HCT116 (cell line): ENCODE results near the gene DPF1. TPM values are rescaled to one million over a fixed set of nuclear protein-coding genes. Genes with fewer than 3 reads are reported as not detected.

ENCODE experiments used
- ATAC-seq: fragments of 200-7000 bp; cut with Tn5 transposase; 2 replicates; pipeline ENCODE4 v1.9.1; 2020; ENCODE audit warnings: mild to moderate bottlenecking, moderate library complexity
- BruUV-seq: library from RNA; stranded (reverse); fragments of 400-500 nt; replicated peaks from 2 replicates; lab custom pipeline; 2021; lab: Mats Ljungman, UMichigan
- CTCF ChIA-PET: fragments of 300-600 bp; sonication (Branson Sonifier 250); formaldehyde crosslinking; loops from one replicate; lab custom pipeline; 2021; ENCODE audit warnings: antibody characterized with exemption; lab: Charles Lee
- POLR2A ChIA-PET: fragments of 300-600, 350-600 bp; sonication (Branson Sonifier 250); formaldehyde crosslinking; loops from one replicate; lab custom pipeline; 2021; ENCODE audit warnings: antibody characterized with exemption; lab: Charles Lee
- RAD21 ChIA-PET, 2 experiments: fragments of 300-600 bp; sonication (Branson Sonifier 250); formaldehyde crosslinking; loops; one replicate each; lab custom pipeline; 2023; ENCODE audit warnings: low total read pairs in 2 of 2; ENCODE audit not compliant: uncharacterized antibody in 2 of 2, unreplicated experiment in 2 of 2, low non-redundant PET in 1 of 2; lab: Charles Lee
- DNase-seq: peaks from one replicate; pipeline ENCODE4 v3.0.0-alpha.2; 2010; ENCODE audit warnings: low read depth, low spot score
- H2AFZ ChIP-seq: fragments of 200-600 bp; shearing (Covaris generic), sonication (generic); 2 replicates; pipeline ENCODE4 v1.6.1; 2017; ENCODE audit warnings: low read depth, mixed run types, mixed read lengths, antibody characterized with exemption, low read length; ENCODE audit not compliant: poor library complexity, severe bottlenecking
- H3K27ac ChIP-seq: 2 replicates; pipeline ENCODE4 v1.5.1; 2012; ENCODE audit warnings: low read depth, low read length
- H3K27me3 ChIP-seq: fragments of 200-600 bp; sonication (generic); 2 replicates; pipeline ENCODE4 v1.6.1; 2016; ENCODE audit warnings: mixed run types, low read length, mixed read lengths; ENCODE audit not compliant: insufficient read depth
- H3K36me3 ChIP-seq, 2 experiments: fragments of 200-500 bp in 1 of 2; fragments of 200-600 bp in 1 of 2; sonication (Bioruptor generic) in 1 of 2; sonication (generic) in 1 of 2; 2 replicates each; pipeline versions ENCODE4 v1.5.1 to v1.6.1; 2014 to 2016; ENCODE audit warnings: low read length in 2 of 2, inconsistent platforms in 1 of 2, mixed read lengths in 1 of 2, mixed run types in 1 of 2; ENCODE audit not compliant: insufficient read depth in 2 of 2, control insufficient read depth in 1 of 2
- H3K4me1 ChIP-seq, 2 experiments: fragments of 200-600 bp in 1 of 2; sonication (generic) in 1 of 2; 2 replicates each; pipeline versions ENCODE4 v1.5.1 to v1.6.1; 2012 to 2017; ENCODE audit warnings: low read length in 2 of 2, inconsistent platforms in 1 of 2, mild to moderate bottlenecking in 1 of 2, mixed read lengths in 1 of 2, mixed run types in 1 of 2, moderate library complexity in 1 of 2; ENCODE audit not compliant: insufficient read depth in 2 of 2, control insufficient read depth in 1 of 2
- H3K4me2 ChIP-seq: fragments of 200-600 bp; sonication (generic); 2 replicates; pipeline ENCODE4 v1.6.1; 2017; ENCODE audit warnings: mixed run types, low read length, mixed read lengths
- H3K4me3 ChIP-seq, 2 experiments: fragments of 200-600 bp in 1 of 2; sonication (generic) in 1 of 2; replicated peaks in 1 of 2; 2 replicates each; pipeline ENCODE4 v1.5.1; 2011 to 2016; ENCODE audit warnings: low read length in 2 of 2, control low read depth in 1 of 2, low read depth in 1 of 2, mild to moderate bottlenecking in 1 of 2, mixed read lengths in 1 of 2, mixed run types in 1 of 2
- H3K79me2 ChIP-seq: fragments of 200-600 bp; sonication (generic); 2 replicates; pipeline ENCODE4 v1.6.1; 2017; ENCODE audit warnings: mild to moderate bottlenecking, mixed run types, low read length, moderate library complexity, mixed read lengths; ENCODE audit not compliant: insufficient read depth
- H3K9ac ChIP-seq: fragments of 200-600 bp; sonication (generic); 2 replicates; pipeline ENCODE4 v1.6.1; 2016; ENCODE audit warnings: low read length, mixed read lengths
- H3K9me2 ChIP-seq: fragments of 200-600 bp; sonication (generic), shearing (Covaris generic); 2 replicates; pipeline ENCODE4 v1.6.1; 2017; ENCODE audit warnings: mixed run types, mild to moderate bottlenecking, moderate library complexity; ENCODE audit not compliant: insufficient read depth
- H3K9me3 ChIP-seq, 2 experiments: fragments of 200-500 bp in 1 of 2; fragments of 200-600 bp in 1 of 2; sonication (Bioruptor generic) in 1 of 2; sonication (generic) in 1 of 2; 2 replicates each; pipeline ENCODE4 v1.6.1; 2014 to 2017; ENCODE audit warnings: low read length in 2 of 2, mixed read lengths in 2 of 2, inconsistent platforms in 1 of 2, low read depth in 1 of 2, mild to moderate bottlenecking in 1 of 2, mixed run types in 1 of 2, moderate library complexity in 1 of 2; ENCODE audit not compliant: control insufficient read depth in 1 of 2, insufficient read depth in 1 of 2
- H4K20me1 ChIP-seq: fragments of 200-600 bp; sonication (generic), shearing (Covaris generic); 2 replicates; pipeline ENCODE4 v1.6.1; 2017; ENCODE audit warnings: mixed run types, mild to moderate bottlenecking, moderate library complexity; ENCODE audit not compliant: insufficient read depth
- ATF3 ChIP-seq: IDR thresholded peaks from 2 replicates; pipeline ENCODE4 v1.6.1; 2012
- CEBPB ChIP-seq: IDR thresholded peaks from 2 replicates; pipeline ENCODE4 v1.6.1; 2012; ENCODE audit warnings: low read depth
- CTCF ChIP-seq, 3 experiments: fragments of 200-600 bp in 1 of 3; sonication (generic) in 1 of 3; IDR thresholded peaks in 2 of 3; conservative IDR thresholded peaks in 1 of 3; 2 replicates each; pipeline ENCODE4 v1.5.1; 2012 to 2017; ENCODE audit warnings: low read depth in 2 of 3, low read length in 2 of 3, antibody characterized with exemption in 1 of 3, borderline replicate concordance in 1 of 3, control low read depth in 1 of 3, mild to moderate bottlenecking in 1 of 3, mixed read lengths in 1 of 3, mixed run types in 1 of 3, moderate library complexity in 1 of 3; ENCODE audit not compliant: insufficient read depth in 1 of 3
- EGR1 ChIP-seq: IDR thresholded peaks from 2 replicates; pipeline ENCODE4 v1.6.1; 2012; ENCODE audit warnings: low read depth
- ELF1 ChIP-seq: IDR thresholded peaks from 2 replicates; pipeline ENCODE4 v1.6.1; 2012; ENCODE audit warnings: low read depth, borderline replicate concordance
- EZH2 ChIP-seq: fragments of 200-600 bp; sonication (generic); IDR thresholded peaks from 2 replicates; pipeline ENCODE4 v1.6.1; 2017; ENCODE audit warnings: antibody characterized with exemption, mixed run types
- EZH2phosphoT487 ChIP-seq: fragments of 200-600 bp; IDR thresholded peaks from 2 replicates; pipeline ENCODE4 v1.6.1; 2018; ENCODE audit warnings: antibody characterized with exemption, borderline replicate concordance
- FOSL1 ChIP-seq: IDR thresholded peaks from 2 replicates; pipeline ENCODE4 v1.6.1; 2012; ENCODE audit warnings: low read depth
- JUND ChIP-seq: IDR thresholded peaks from 2 replicates; pipeline ENCODE4 v1.6.1; 2012
- MAX ChIP-seq: IDR thresholded peaks from 2 replicates; pipeline ENCODE4 v1.6.1; 2012
- POLR2AphosphoS5 ChIP-seq: IDR thresholded peaks from 2 replicates; pipeline ENCODE4 v1.6.1; 2011; ENCODE audit warnings: mild to moderate bottlenecking, low read depth, low read length, moderate library complexity
- RAD21 ChIP-seq: IDR thresholded peaks from 2 replicates; pipeline ENCODE4 v1.6.1; 2012; ENCODE audit warnings: low read depth, mild to moderate bottlenecking
- REST ChIP-seq: IDR thresholded peaks from 2 replicates; pipeline ENCODE4 v1.6.1; 2012; ENCODE audit warnings: low read depth
- SIN3A ChIP-seq: IDR thresholded peaks from 2 replicates; pipeline ENCODE4 v1.6.1; 2012; ENCODE audit warnings: low read depth
- TCF7L2 ChIP-seq: IDR thresholded peaks from 2 replicates; pipeline ENCODE4 v1.7.0; 2011; ENCODE audit warnings: borderline replicate concordance, inconsistent platforms; ENCODE audit not compliant: insufficient read depth, insufficient read length; ENCODE audit errors: extremely low read depth
- ZFX ChIP-seq: fragments of 450-650 bp; IDR thresholded peaks from 2 replicates; pipeline ENCODE4 v1.6.1; 2017
- ZNF274 ChIP-seq: fragments of 200-500 bp; sonication (Bioruptor generic); IDR thresholded peaks from 2 replicates; pipeline ENCODE4 v1.6.1; 2014; ENCODE audit warnings: mild to moderate bottlenecking, low read depth, low read length, inconsistent platforms
- intact Hi-C: fragments of 100-400 bp; cut with micrococcal nuclease; formaldehyde crosslinking; loops from 2 replicates; pipeline ENCODE4 v1.10.0; 2022
- total RNA-seq: library from RNA; stranded (reverse); gene quantifications from one replicate; pipeline ENCODE4 v1.2.1, GENCODE V29; 2021; ENCODE audit not compliant: unreplicated experiment

DPF1 gene
- total RNA-seq, 1 experiment from 2014 or later, result 9.7 TPM

- BruUV-seq, result no TSS peak
- no peaks in the 10 kb centered on the region for H3K9me3 ChIP-seq
- ChIA-PET CTCF (no interaction called here), POLR2A (no interaction called here), RAD21 (no interaction called here)
- no peak overlapping the region for H3K27ac ChIP-seq
- H4K20me1 ChIP-seq, result no peaks in the 10 kb centered on the region
- H3K4me1 ChIP-seq, result no peaks in the 10 kb centered on the region
- no peak overlapping the region for H3K4me3 ChIP-seq
- no peaks in the 10 kb centered on the region for H3K27me3 ChIP-seq
- DNase-seq, result no peak
- H3K4me2 ChIP-seq, result no peak overlapping the region
- no peaks in the 10 kb centered on the region for H3K79me2 ChIP-seq
- TF ChIP-seq EZH2 (no peak), FOSL1 (no peak), JUND (no peak), POLR2AphosphoS5 (no peak), CEBPB (no peak), ELF1 (no peak), ZFX (no peak), RAD21 (no peak)
- ATAC-seq, result no peak
- intact Hi-C loops, result no loop called here
- H2AFZ ChIP-seq, result no peak overlapping the region
- H3K9ac ChIP-seq, result no peak overlapping the region
- no peaks in the 10 kb centered on the region for H3K9me2 ChIP-seq
- H3K36me3 ChIP-seq, result peaks cover 0 to 3% of the 10 kb centered on the region in 2 experiments; a peak in 2 of 4 replicates
These were observed 53.7 kb downstream of the DPF1 start for GRCh38 chr19:38170334-38170733.

GRCh38 chr19:38168637-38169036 lies 55.4 kb downstream of the DPF1 start:
- H3K79me2 ChIP-seq, result no peaks in the 10 kb centered on the region
- no peaks in the 10 kb centered on the region for H3K9me2 ChIP-seq
- ChIA-PET POLR2A (no interaction called here), RAD21 (no interaction called here), CTCF (no interaction called here)
- H3K36me3 ChIP-seq, result peaks cover 0 to 3% of the 10 kb centered on the region in 2 experiments; a peak in 2 of 4 replicates
- H3K27ac ChIP-seq, result no peak overlapping the region
- no peaks in the 10 kb centered on the region for H4K20me1 ChIP-seq
- intact Hi-C loops, result no loop called here
- no TSS peak for BruUV-seq
- H3K4me2 ChIP-seq, result no peak overlapping the region
- H2AFZ ChIP-seq, result no peak overlapping the region
- H3K9ac ChIP-seq, result no peak overlapping the region
- H3K4me1 ChIP-seq, result no peaks in the 10 kb centered on the region
- no peak for DNase-seq
- no peak for ATAC-seq
- H3K4me3 ChIP-seq, result no peak overlapping the region
- no peaks in the 10 kb centered on the region for H3K27me3 ChIP-seq
- H3K9me3 ChIP-seq, result no peaks in the 10 kb centered on the region
- TF ChIP-seq EGR1 (no peak), JUND (no peak), SIN3A (no peak), TCF7L2 (no peak), MAX (no peak), REST (no peak), CTCF (IDR thresholded peaks at IDR 0.05 in 2 of 3, conservative IDR thresholded peaks at IDR 0.05 in 1 of 3; ENCODE audit: borderline replicate concordance in 1 of 3, insufficient read depth in 1 of 3, low read depth in 2 of 3, low read length in 2 of 3) (no peak), POLR2AphosphoS5 (no peak), ATF3 (no peak), EZH2phosphoT487 (no peak), ELF1 (no peak), ZNF274 (no peak)
